H9 (cell line): ENCODE measurements around the gene FGFR1OP2. TPM values are rescaled to one million over a fixed set of nuclear protein-coding genes. Genes with fewer than 3 reads are reported as not detected.

Source experiments
- DNase-seq: peaks from one replicate; pipeline ENCODE4 v3.0.0-alpha.2; 2017
- H2AFZ ChIP-seq: one replicate; pipeline ENCODE4 v1.6.1; 2013; ENCODE audit warnings: mild to moderate bottlenecking, low read length, control low read depth, moderate library complexity
- H2AK5ac ChIP-seq: 2 replicates; pipeline ENCODE4 v1.6.1; 2013; ENCODE audit warnings: low read length, control low read depth, mixed read lengths; ENCODE audit not compliant: insufficient read length
- H2BK120ac ChIP-seq: one replicate; pipeline ENCODE4 v1.6.1; 2013; ENCODE audit warnings: low read depth, mild to moderate bottlenecking, low read length, control low read depth, inconsistent platforms; ENCODE audit not compliant: poor library complexity, severe bottlenecking
- H2BK12ac ChIP-seq: 2 replicates; pipeline ENCODE4 v1.6.1; 2013; ENCODE audit warnings: low read length, control low read depth, mixed read lengths, low read depth; ENCODE audit not compliant: insufficient read length
- H2BK15ac ChIP-seq: 2 replicates; pipeline ENCODE4 v1.6.1; 2013; ENCODE audit warnings: low read depth, low read length, control low read depth
- H2BK20ac ChIP-seq: one replicate; pipeline ENCODE4 v1.6.1; 2013; ENCODE audit warnings: low read depth, mild to moderate bottlenecking, low read length, control low read depth, inconsistent platforms; ENCODE audit not compliant: poor library complexity, severe bottlenecking
- H2BK5ac ChIP-seq: 2 replicates; pipeline ENCODE4 v1.6.1; 2013; ENCODE audit warnings: low read length, control low read depth, mixed read lengths; ENCODE audit not compliant: insufficient read length
- H3K14ac ChIP-seq: 2 replicates; pipeline ENCODE4 v1.6.1; 2013; ENCODE audit warnings: low read length, control low read depth; ENCODE audit not compliant: insufficient read depth
- H3K18ac ChIP-seq: 2 replicates; pipeline ENCODE4 v1.6.1; 2013; ENCODE audit warnings: low read depth, mild to moderate bottlenecking, mixed read lengths, low read length, control low read depth; ENCODE audit not compliant: insufficient read length
- H3K23ac ChIP-seq: 2 replicates; pipeline ENCODE4 v1.6.1; 2013; ENCODE audit warnings: low read length, control low read depth, mixed read lengths, low read depth; ENCODE audit not compliant: insufficient read length
- H3K23me2 ChIP-seq: 2 replicates; pipeline ENCODE4 v1.6.1; 2013; ENCODE audit warnings: low read depth, mild to moderate bottlenecking, mixed read lengths, low read length, control low read depth; ENCODE audit not compliant: insufficient read length, poor library complexity, severe bottlenecking
- H3K27ac ChIP-seq: 2 replicates; pipeline ENCODE4 v1.5.1; 2013; ENCODE audit warnings: low read length, control low read depth, mixed read lengths, low read depth; ENCODE audit not compliant: insufficient read length
- H3K27me3 ChIP-seq: 2 replicates; pipeline ENCODE4 v1.6.1; 2013; ENCODE audit warnings: low read length, control low read depth, inconsistent platforms; ENCODE audit not compliant: insufficient read depth
- H3K4ac ChIP-seq: 2 replicates; pipeline ENCODE4 v1.6.1; 2013; ENCODE audit warnings: low read depth, mild to moderate bottlenecking, control low read depth, inconsistent platforms, low read length, moderate library complexity
- H3K4me1 ChIP-seq: 2 replicates; pipeline ENCODE4 v1.6.1; 2013; ENCODE audit warnings: low read length, control low read depth, inconsistent platforms; ENCODE audit not compliant: insufficient read depth
- H3K4me2 ChIP-seq: 2 replicates; pipeline ENCODE4 v1.6.1; 2013; ENCODE audit warnings: low read length, control low read depth, mixed read lengths; ENCODE audit not compliant: insufficient read length, insufficient read depth
- H3K56ac ChIP-seq: 2 replicates; pipeline ENCODE4 v1.6.1; 2013; ENCODE audit warnings: low read depth, mild to moderate bottlenecking, mixed read lengths, low read length, control low read depth; ENCODE audit not compliant: insufficient read length
- H3K79me1 ChIP-seq: 2 replicates; pipeline ENCODE4 v1.6.1; 2013; ENCODE audit warnings: low read depth, mild to moderate bottlenecking, moderate library complexity, low read length, control low read depth, inconsistent platforms; ENCODE audit not compliant: insufficient read depth, poor library complexity, severe bottlenecking
- H3K79me2 ChIP-seq: 2 replicates; pipeline ENCODE4 v1.6.1; 2013; ENCODE audit warnings: low read length, control low read depth, inconsistent platforms; ENCODE audit not compliant: insufficient read depth
- H3K9ac ChIP-seq: 2 replicates; pipeline ENCODE4 v1.6.1; 2013; ENCODE audit warnings: low read length, control low read depth, mixed read lengths; ENCODE audit not compliant: insufficient read length; ENCODE audit errors: extremely low read depth
- H3K9me3 ChIP-seq: one replicate; pipeline ENCODE4 v1.6.1; 2013; ENCODE audit warnings: low read depth, low read length, inconsistent platforms; ENCODE audit not compliant: control insufficient read depth
- H3T11ph ChIP-seq: one replicate; pipeline ENCODE4 v1.6.1; 2013; ENCODE audit warnings: mild to moderate bottlenecking, low read length, control low read depth, inconsistent platforms
- H4K20me1 ChIP-seq: one replicate; pipeline ENCODE4 v1.6.1; 2013; ENCODE audit not compliant: control insufficient read depth, insufficient read length, insufficient read depth
- H4K5ac ChIP-seq: 2 replicates; pipeline ENCODE4 v1.6.1; 2013; ENCODE audit warnings: low read depth, mild to moderate bottlenecking, mixed read lengths, low read length, control low read depth; ENCODE audit not compliant: insufficient read length
- H4K8ac ChIP-seq: replicated peaks from 2 replicates; pipeline ENCODE4 v1.6.1; 2013; ENCODE audit warnings: low read length, control low read depth, mixed read lengths, low read depth; ENCODE audit not compliant: insufficient read length
- H4K91ac ChIP-seq: 2 replicates; pipeline ENCODE4 v1.6.1; 2013; ENCODE audit warnings: low read depth, mild to moderate bottlenecking, moderate library complexity, mixed read lengths, low read length, control low read depth; ENCODE audit not compliant: insufficient read length
- H3K27ac Mint-ChIP-seq, 3 experiments: 2 replicates in 2 of 3; 3 replicates in 1 of 3; pipeline ENCODE4 v1.8.0; 2020 to 2021; ENCODE audit warnings: mixed read lengths in 3 of 3, mild to moderate bottlenecking in 1 of 3, moderate library complexity in 1 of 3
- H3K27me3 Mint-ChIP-seq: 2 replicates; pipeline ENCODE4 v1.8.0; 2021; ENCODE audit warnings: low read depth, mild to moderate bottlenecking, moderate library complexity, mixed read lengths
- H3K36me3 Mint-ChIP-seq, 3 experiments: 2 replicates in 2 of 3; 3 replicates in 1 of 3; pipeline ENCODE4 v1.8.0; 2020 to 2021; ENCODE audit warnings: low read depth in 3 of 3, mixed read lengths in 3 of 3; ENCODE audit not compliant: insufficient read depth in 1 of 3
- H3K4me1 Mint-ChIP-seq, 2 experiments: 2 replicates each; pipeline ENCODE4 v1.8.0; 2020; ENCODE audit warnings: mixed read lengths in 2 of 2
- H3K4me3 Mint-ChIP-seq, 2 experiments: 2 replicates in 1 of 2; 3 replicates in 1 of 2; pipeline ENCODE4 v1.8.0; 2020 to 2021; ENCODE audit warnings: mild to moderate bottlenecking in 2 of 2, mixed read lengths in 2 of 2, moderate library complexity in 1 of 2
- H3K9me3 Mint-ChIP-seq, 2 experiments: 2 replicates in 1 of 2; 3 replicates in 1 of 2; pipeline ENCODE4 v1.8.0; 2020; ENCODE audit warnings: mild to moderate bottlenecking in 2 of 2, mixed read lengths in 2 of 2, moderate library complexity in 1 of 2
- WGBS: extraction: QIAGEN DNeasy Blood & Tissue Kit; methylation state at CpG from one replicate; pipeline ENCODE4 v1.1.7; 2013; ENCODE audit warnings: missing lambda C conversion rate, low lambda C conversion rate, mixed read lengths; ENCODE audit not compliant: insufficient read length; ENCODE audit errors: extremely low coverage; 5-methylcytosine and 5-hydroxymethylcytosine counted together
- total RNA-seq: library from RNA; stranded (reverse); gene quantifications from 2 replicates; pipeline ENCODE4 v1.2.1, GENCODE V29; 2021
- TF ChIP-seq, protein P1 (sequence below): fragments of 200-600 bp; sonication (generic); conservative IDR thresholded peaks from 3 replicates; pipeline ENCODE4 v1.8.0; 2021; ENCODE audit warnings: antibody characterized with exemption, mild to moderate bottlenecking

The FGFR1OP2 gene
- total RNA-seq, 1 experiment from 2014 or later, result 30.0 TPM

- Histone ChIP-seq H3K23ac (no peak overlapping the region), H4K91ac (no peak overlapping the region), H3K9me3 (no peaks in the 10 kb centered on the region), H2BK15ac (no peak overlapping the region), H3K23me2 (no peaks in the 10 kb centered on the region), H4K20me1 (no peaks in the 10 kb centered on the region), H2AK5ac (no peak overlapping the region), H3K4ac (no peak overlapping the region), H3K9ac (no peak overlapping the region), H2BK20ac (no peak overlapping the region), H2BK5ac (no peak overlapping the region), H3K4me1 (no peaks in the 10 kb centered on the region), H3K4me2 (no peak overlapping the region), H3K14ac (no peak overlapping the region), H2BK120ac (no peak overlapping the region), H2AFZ (no peak overlapping the region), H3K79me2 (no peaks in the 10 kb centered on the region), H4K5ac (no peak overlapping the region), H3K27me3 (no peaks in the 10 kb centered on the region), H3K79me1 (no peaks in the 10 kb centered on the region), H3K56ac (no peak overlapping the region), H2BK12ac (no peak overlapping the region), H3T11ph (no peak overlapping the region), H3K27ac (no peak overlapping the region), H4K8ac (no peak overlapping the region), H3K18ac (no peak overlapping the region)
- H3K36me3 Mint-ChIP-seq, result peaks cover 2 to 48% (median 44%) of the 10 kb centered on the region in 3 experiments; a peak in 5 of 7 replicates
- H3K4me3 Mint-ChIP-seq, result no peak overlapping the region
- no peak for DNase-seq
- H3K9me3 Mint-ChIP-seq, result no peaks in the 10 kb centered on the region
- 0 out of 4 replicates have a peak, but pooled peaks cover 0 to 2% of the 10 kb centered on the region in 2 experiments for H3K4me1 Mint-ChIP-seq
- H3K27me3 Mint-ChIP-seq, result no peaks in the 10 kb centered on the region
- no CpG with 5 or more reads among the region's 5 CpGs for WGBS
- H3K27ac Mint-ChIP-seq, result peak overlapping the region in 1 of 3 experiments; percentile 20; a peak in 1 of 7 replicates
- TF ChIP-seq, protein P1, sequence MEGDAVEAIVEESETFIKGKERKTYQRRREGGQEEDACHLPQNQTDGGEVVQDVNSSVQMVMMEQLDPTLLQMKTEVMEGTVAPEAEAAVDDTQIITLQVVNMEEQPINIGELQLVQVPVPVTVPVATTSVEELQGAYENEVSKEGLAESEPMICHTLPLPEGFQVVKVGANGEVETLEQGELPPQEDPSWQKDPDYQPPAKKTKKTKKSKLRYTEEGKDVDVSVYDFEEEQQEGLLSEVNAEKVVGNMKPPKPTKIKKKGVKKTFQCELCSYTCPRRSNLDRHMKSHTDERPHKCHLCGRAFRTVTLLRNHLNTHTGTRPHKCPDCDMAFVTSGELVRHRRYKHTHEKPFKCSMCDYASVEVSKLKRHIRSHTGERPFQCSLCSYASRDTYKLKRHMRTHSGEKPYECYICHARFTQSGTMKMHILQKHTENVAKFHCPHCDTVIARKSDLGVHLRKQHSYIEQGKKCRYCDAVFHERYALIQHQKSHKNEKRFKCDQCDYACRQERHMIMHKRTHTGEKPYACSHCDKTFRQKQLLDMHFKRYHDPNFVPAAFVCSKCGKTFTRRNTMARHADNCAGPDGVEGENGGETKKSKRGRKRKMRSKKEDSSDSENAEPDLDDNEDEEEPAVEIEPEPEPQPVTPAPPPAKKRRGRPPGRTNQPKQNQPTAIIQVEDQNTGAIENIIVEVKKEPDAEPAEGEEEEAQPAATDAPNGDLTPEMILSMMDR, result no peak
Observed at GRCh38 chr12:26918321-26919215, 19.7 kb upstream of the FGFR1OP2 start.
